HepG2 (cell line): Measurements from ENCODE around the gene CELSR2. TPM values are rescaled to one million over a fixed set of nuclear protein-coding genes. Genes with fewer than 3 reads are reported as not detected.

Experiments used
- ATAC-seq: fragments of 200-7000 bp; cut with Tn5 transposase; 3 replicates; pipeline ENCODE4 v1.9.1; 2020; ENCODE audit warnings: mild to moderate bottlenecking, moderate library complexity
- BruUV-seq: library from RNA; stranded (reverse); fragments of 400-500 nt; replicated peaks from 2 replicates; lab custom pipeline; 2021; lab: Mats Ljungman, UMichigan
- CTCF ChIA-PET: fragments of 300-600 bp; formaldehyde crosslinking; extraction: SDS; loops from one replicate; lab custom pipeline; 2021; ENCODE audit warnings: low total read pairs, inconsistent platforms, low intra/inter-chr PET ratio; lab: Yijun Ruan, JAX
- POLR2A ChIA-PET: fragments of 350-600 bp; sonication (Branson Sonifier 250); formaldehyde crosslinking; loops from one replicate; lab custom pipeline; 2020; ENCODE audit warnings: antibody characterized with exemption, inconsistent platforms; lab: Yijun Ruan, JAX
- DNase-seq: peaks from one replicate; pipeline ENCODE4 v3.0.0-alpha.2; 2015; ENCODE audit warnings: low spot score
- FAIRE-seq: peaks from 3 replicates; lab custom pipeline; 2011; peaks lifted over from hg19 to GRCh38; lab: Jason Lieb, UNC
- H2AFZ ChIP-seq: one replicate; pipeline ENCODE4 v1.6.1; 2011; ENCODE audit warnings: low read length, inconsistent platforms
- H3K27ac ChIP-seq: fragments of 300-600 bp; 3 replicates; pipeline ENCODE4 v1.8.0; 2011; ENCODE audit warnings: mixed run types, mild to moderate bottlenecking, mixed read lengths, low read length, inconsistent platforms; ENCODE audit not compliant: insufficient read depth; ENCODE audit errors: extremely low read length
- H3K27me3 ChIP-seq, 2 experiments: fragments of 200-600 bp in 1 of 2; 2 replicates in 1 of 2; 3 replicates in 1 of 2; pipeline versions ENCODE4 v1.6.0 to v1.8.0; 2011; ENCODE audit warnings: low read length in 2 of 2, mild to moderate bottlenecking in 2 of 2, moderate library complexity in 2 of 2, inconsistent platforms in 1 of 2; ENCODE audit not compliant: insufficient read depth in 2 of 2, control insufficient read depth in 1 of 2
- H3K36me3 ChIP-seq, 2 experiments: fragments of 200-600 bp in 1 of 2; replicated peaks in 1 of 2; 2 replicates in 1 of 2; 3 replicates in 1 of 2; pipeline versions ENCODE4 v1.5.1 to v1.8.0; 2011; ENCODE audit warnings: low read length in 2 of 2, inconsistent platforms in 1 of 2; ENCODE audit not compliant: insufficient read depth in 2 of 2, control insufficient read depth in 1 of 2
- H3K4me1 ChIP-seq: 2 replicates; pipeline ENCODE4 v1.5.1; 2012; ENCODE audit warnings: low read length, inconsistent platforms; ENCODE audit not compliant: insufficient read depth
- H3K4me2 ChIP-seq: 2 replicates; pipeline ENCODE4 v1.6.0; 2011; ENCODE audit warnings: low read depth, low read length, inconsistent platforms
- H3K4me3 ChIP-seq, 3 experiments: fragments of 200-600 bp in 1 of 3; sonication (generic), shearing (Covaris generic) in 1 of 3; replicated peaks in 1 of 3; 2 replicates each; pipeline ENCODE4 v1.5.1; 2011 to 2016; ENCODE audit warnings: low read length in 3 of 3, inconsistent platforms in 2 of 3, low read depth in 2 of 3, mild to moderate bottlenecking in 2 of 3, control low read depth in 1 of 3, mixed read lengths in 1 of 3; ENCODE audit not compliant: insufficient read depth in 1 of 3
- H3K79me2 ChIP-seq: one replicate; pipeline ENCODE4 v1.6.1; 2011; ENCODE audit warnings: low read length, inconsistent platforms; ENCODE audit not compliant: insufficient read depth
- H3K9ac ChIP-seq: 2 replicates; pipeline ENCODE4 v1.6.0; 2011; ENCODE audit warnings: mild to moderate bottlenecking, low read depth, low read length, inconsistent platforms; ENCODE audit not compliant: insufficient read depth
- H3K9me3 ChIP-seq: 2 replicates; pipeline ENCODE4 v1.5.1; 2012; ENCODE audit warnings: mild to moderate bottlenecking, low read length
- H4K20me1 ChIP-seq: 2 replicates; pipeline ENCODE4 v1.6.0; 2011; ENCODE audit warnings: inconsistent platforms, mild to moderate bottlenecking, low read length, moderate library complexity; ENCODE audit not compliant: insufficient read depth
- ARID2 ChIP-seq: sonication (generic); formaldehyde crosslinking; IDR thresholded peaks from 2 replicates; pipeline ENCODE4 v1.8.1; 2022; ENCODE audit warnings: mild to moderate bottlenecking, missing genetic modification reagents, borderline replicate concordance
- ATF7-NPFF ChIP-seq: sonication (generic); formaldehyde crosslinking; IDR thresholded peaks from 2 replicates; pipeline ENCODE4 v1.8.1; 2023; ENCODE audit warnings: mild to moderate bottlenecking, low read depth, missing genetic modification reagents, moderate library complexity
- ELF4 ChIP-seq: sonication (generic); formaldehyde crosslinking; IDR thresholded peaks from 2 replicates; pipeline ENCODE4 v1.5.0; 2020; ENCODE audit warnings: missing genetic modification reagents, mild to moderate bottlenecking, moderate library complexity, borderline replicate concordance
- HES4 ChIP-seq: sonication (generic); formaldehyde crosslinking; IDR thresholded peaks from 2 replicates; pipeline ENCODE4 v1.9.0; 2021; ENCODE audit warnings: mild to moderate bottlenecking, missing genetic modification reagents, borderline replicate concordance
- HOXA9 ChIP-seq: sonication (generic); formaldehyde crosslinking; IDR thresholded peaks from 2 replicates; pipeline ENCODE4 v1.8.1; 2022; ENCODE audit warnings: missing genetic modification reagents, mild to moderate bottlenecking, moderate library complexity, borderline replicate concordance
- MZF1 ChIP-seq: sonication (generic); formaldehyde crosslinking; IDR thresholded peaks from 2 replicates; pipeline ENCODE4 v1.8.1; 2023; ENCODE audit warnings: mild to moderate bottlenecking, missing genetic modification reagents, borderline replicate concordance
- ZBED4 ChIP-seq: sonication (generic); formaldehyde crosslinking; IDR thresholded peaks from 2 replicates; pipeline ENCODE4 v1.4.0; 2020; ENCODE audit warnings: missing genetic modification reagents, borderline replicate concordance
- ZKSCAN1 ChIP-seq: fragments of 150-350 bp; IDR thresholded peaks from 2 replicates; pipeline ENCODE4 v1.6.1; 2014; ENCODE audit warnings: low read length
- ZNF468 ChIP-seq: sonication (generic); formaldehyde crosslinking; IDR thresholded peaks from 2 replicates; pipeline ENCODE4 v1.8.0; 2022; ENCODE audit warnings: mild to moderate bottlenecking, moderate library complexity, missing genetic modification reagents
- ZNF543 ChIP-seq: sonication (generic); formaldehyde crosslinking; IDR thresholded peaks from 2 replicates; pipeline ENCODE4 v1.4.0; 2020; ENCODE audit warnings: mild to moderate bottlenecking, missing genetic modification reagents
- ZNF589 ChIP-seq: sonication (generic); formaldehyde crosslinking; conservative IDR thresholded peaks from 2 replicates; pipeline ENCODE4 v1.8.0; 2022; ENCODE audit warnings: mild to moderate bottlenecking, moderate library complexity, missing genetic modification reagents
- ZSCAN31 ChIP-seq: sonication (generic); formaldehyde crosslinking; IDR thresholded peaks from 2 replicates; pipeline ENCODE4 v1.5.0; 2020; ENCODE audit warnings: low read depth, mild to moderate bottlenecking, missing genetic modification reagents
- WGBS: methylation state at CpG from one replicate; pipeline ENCODE4 v1.1.6; 2017; ENCODE audit warnings: low lambda C conversion rate; 5-methylcytosine and 5-hydroxymethylcytosine counted together
- in situ Hi-C: cut with HindIII; loops from 2 replicates; pipeline ENCODE4 v1.10.0; 2017; ENCODE audit warnings: low pct_unique_long_range_greater_than_20kb; ENCODE audit not compliant: extremely low pct_ligation_motif_present
- intact Hi-C: fragments of 100-400 bp; cut with micrococcal nuclease; formaldehyde crosslinking; loops from one replicate; pipeline ENCODE4 v1.10.0; 2022; ENCODE audit not compliant: unreplicated experiment
- polyA plus RNA-seq, 8 experiments: library from polyadenylated mRNA; depleted of rRNA in 3 of 8; stranded (reverse) in 7 of 8; unstranded in 1 of 8; fragments of >200 nt; fragmentation: Illumina TruSeq in 4 of 8; extraction: Trizol in 4 of 8; gene quantifications; 2 replicates each; pipeline versions ENCODE4 v1.2.1 to v1.2.3, GENCODE V29; 2011 to 2016; ENCODE audit warnings: low read depth in 4 of 8, missing spikeins in 1 of 8, mixed read lengths in 1 of 8; ENCODE audit not compliant: insufficient read depth in 1 of 8
- total RNA-seq, 5 experiments: library from RNA; depleted of rRNA; stranded (reverse); fragments of >200 nt; fragmentation: Illumina TruSeq; extraction: Trizol; gene quantifications; 2 replicates each; pipeline ENCODE4 v1.2.3, GENCODE V29; 2016; ENCODE audit warnings: low read depth in 1 of 5

Gene CELSR2
- total and polyA plus RNA-seq, 2 of the 13 experiments (the other 11 are each of a cell fraction or from before 2014, with no cell fraction given) = 4.0 to 6.6 TPM

- peak overlapping the region; percentile 85 for H3K27ac ChIP-seq
- TF ChIP-seq ZKSCAN1 (no peak), HOXA9 (CRISPR knock-in tag) (peak; percentile 23; the same call in 1 of the 2 replicates), MZF1 (CRISPR knock-in tag) (0 out of 2 replicates have a peak, but pooled peaks have one; percentile 13), ZSCAN31 (CRISPR knock-in tag) (no peak), ZNF589 (CRISPR knock-in tag) (0 out of 2 replicates have a peak, but pooled peaks have one; percentile 5), ZBED4 (CRISPR knock-in tag) (0 out of 2 replicates have a peak, but pooled peaks have one; percentile 1), ZNF468 (CRISPR knock-in tag) (no peak), ZNF543 (peak; percentile 55; the same call in 1 of the 2 replicates), ATF7-NPFF (CRISPR knock-in tag) (peak; percentile 15; the same call in 1 of the 2 replicates), ARID2 (CRISPR knock-in tag) (0 out of 2 replicates have a peak, but pooled peaks have one; percentile 7), HES4 (CRISPR knock-in tag) (0 out of 2 replicates have a peak, but pooled peaks have one; percentile 44), ELF4 (CRISPR knock-in tag) (0 out of 2 replicates have a peak, but pooled peaks have one; percentile 42)
- TF ChIP-seq, all 625 proteins: peak for 9
- BruUV-seq = no TSS peak
- H3K9ac ChIP-seq = peak overlapping the region; percentile 80
- in situ Hi-C loops = no loop called here
- H3K4me3 ChIP-seq = peak overlapping the region; percentile 75 to 99 (median 93)
- H3K27me3 ChIP-seq = no peaks in the 10 kb centered on the region; a peak in 1 of 5 replicates
- no peaks in the 10 kb centered on the region for H4K20me1 ChIP-seq
- ATAC-seq = peak; percentile 73
- peaks cover 4 to 12% of the 10 kb centered on the region in 2 experiments; a peak in 2 of 5 replicates for H3K36me3 ChIP-seq
- H3K4me1 ChIP-seq = peaks cover 58% of the 10 kb centered on the region
- H3K79me2 ChIP-seq = peaks cover 18% of the 10 kb centered on the region
- CTCF ChIA-PET = interaction anchor here (1.9 kb wide), 1 partner anchor 19 kb away, joined by 8 read pairs; no protein-coding TSS in a partner anchor
- no peak for FAIRE-seq
- WGBS = 2% methylated on average over 10 of the region's 10 CpGs
- POLR2A ChIA-PET = interaction anchor here (0.6 to 2.0 kb wide), 13 partner anchors 10 to 143 kb away, joined by 3 to 28 read pairs (median 8); partner anchors contain the start of genes MYBPHL, PSMA5, SARS1 and SORT1
- peak overlapping the region; percentile 83 for H3K4me2 ChIP-seq
- DNase-seq = no peak
- no peak overlapping the region for H2AFZ ChIP-seq
- no peaks in the 10 kb centered on the region for H3K9me3 ChIP-seq
- intact Hi-C loops = loop anchor here (2.0 kb wide), 2 partner anchors 20 to 110 kb away; no protein-coding TSS in a partner anchor
These were observed 33.2 kb downstream of the CELSR2 start for GRCh38 chr1:109282497-109282951.
